Brain microvascular endothelial cell (primary cell): ENCODE measurements around the gene ASCC3.
"Not testable (repeated sequence)": the region's sequence is repeated elsewhere in the genome, so short reads cannot be mapped to it uniquely, and the experiment has no call there.

Experiments
- DNase-seq: peaks from one replicate; pipeline ENCODE4 v3.0.0-alpha.2; 2020
- H3K27ac ChIP-seq: fragments of 250-450 bp; sonication (Bioruptor Pico); 2 replicates; pipeline ENCODE4 v1.5.1; 2020; ENCODE audit warnings: mild to moderate bottlenecking, moderate library complexity
- H3K27me3 ChIP-seq: fragments of 250-450 bp; sonication (Bioruptor Pico); replicated peaks from 2 replicates; pipeline ENCODE4 v1.5.1; 2020; ENCODE audit warnings: mild to moderate bottlenecking
- H3K36me3 ChIP-seq: fragments of 250-450 bp; sonication (Bioruptor Pico); replicated peaks from 2 replicates; pipeline ENCODE4 v1.5.1; 2020; ENCODE audit warnings: mild to moderate bottlenecking
- H3K4me3 ChIP-seq: 2 replicates; pipeline ENCODE4 v1.5.1; 2011; ENCODE audit warnings: low read depth, mild to moderate bottlenecking, control low read depth, low read length, moderate library complexity
- in situ Hi-C: cut with HindIII; loops from 2 replicates; pipeline ENCODE4 v1.10.0; 2017; ENCODE audit warnings: low sequenced_read_pairs, low pct_ligation_motif_present
- TF ChIP-seq, protein P1 (sequence below): IDR thresholded peaks from 2 replicates; pipeline ENCODE4 v1.5.1; 2011; ENCODE audit warnings: low read depth, mild to moderate bottlenecking, moderate library complexity, low read length, control low read depth, inconsistent platforms; ENCODE audit errors: missing control alignments

The ASCC3 gene

GRCh38 chr6:100745419-100746041 is 135.6 kb downstream of the ASCC3 start:
- in situ Hi-C loops = no loop called here
- no peak for DNase-seq

DNA sequence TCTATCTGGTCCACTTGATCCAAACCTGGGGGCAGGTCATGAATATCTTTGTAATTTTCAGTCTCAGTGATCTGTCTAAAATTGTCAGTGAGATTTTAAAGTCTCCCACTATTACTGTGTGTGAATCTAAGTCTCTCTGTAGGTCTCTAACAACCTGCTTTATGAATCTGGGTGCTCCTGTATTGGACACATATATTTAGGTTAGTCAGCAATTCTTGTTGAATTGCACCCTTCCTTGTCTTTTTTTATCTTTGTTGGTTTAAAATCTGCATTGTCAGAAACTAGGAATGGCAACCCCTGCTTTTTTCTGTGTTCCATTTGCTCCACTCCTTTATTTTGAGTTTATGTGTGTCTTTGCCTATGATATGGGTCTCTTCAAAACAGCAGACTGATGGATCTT is 140.7 kb downstream of the ASCC3 start:
- H3K27ac ChIP-seq = no peak overlapping the region
- H3K27me3 ChIP-seq = no peaks in the 10 kb centered on the region
- in situ Hi-C loops = no loop called here
- no peak overlapping the region for H3K4me3 ChIP-seq
- H3K36me3 ChIP-seq = peaks cover 11% of the 10 kb centered on the region
- no peak for DNase-seq
- TF ChIP-seq, protein P1, sequence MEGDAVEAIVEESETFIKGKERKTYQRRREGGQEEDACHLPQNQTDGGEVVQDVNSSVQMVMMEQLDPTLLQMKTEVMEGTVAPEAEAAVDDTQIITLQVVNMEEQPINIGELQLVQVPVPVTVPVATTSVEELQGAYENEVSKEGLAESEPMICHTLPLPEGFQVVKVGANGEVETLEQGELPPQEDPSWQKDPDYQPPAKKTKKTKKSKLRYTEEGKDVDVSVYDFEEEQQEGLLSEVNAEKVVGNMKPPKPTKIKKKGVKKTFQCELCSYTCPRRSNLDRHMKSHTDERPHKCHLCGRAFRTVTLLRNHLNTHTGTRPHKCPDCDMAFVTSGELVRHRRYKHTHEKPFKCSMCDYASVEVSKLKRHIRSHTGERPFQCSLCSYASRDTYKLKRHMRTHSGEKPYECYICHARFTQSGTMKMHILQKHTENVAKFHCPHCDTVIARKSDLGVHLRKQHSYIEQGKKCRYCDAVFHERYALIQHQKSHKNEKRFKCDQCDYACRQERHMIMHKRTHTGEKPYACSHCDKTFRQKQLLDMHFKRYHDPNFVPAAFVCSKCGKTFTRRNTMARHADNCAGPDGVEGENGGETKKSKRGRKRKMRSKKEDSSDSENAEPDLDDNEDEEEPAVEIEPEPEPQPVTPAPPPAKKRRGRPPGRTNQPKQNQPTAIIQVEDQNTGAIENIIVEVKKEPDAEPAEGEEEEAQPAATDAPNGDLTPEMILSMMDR = no peak

More at GRCh38 chr6:100745419-100746041, 135.6 kb downstream of the ASCC3 start:
- TF ChIP-seq, protein P1 = no peak
- H3K4me3 ChIP-seq = no peak overlapping the region
- no peaks in the 10 kb centered on the region for H3K27me3 ChIP-seq
- H3K36me3 ChIP-seq = peaks cover 11% of the 10 kb centered on the region
- H3K27ac ChIP-seq = no peak overlapping the region

GRCh38 chr6:100737720-100738119 is 143.4 kb downstream of the ASCC3 start:
- H3K27ac ChIP-seq, H3K27me3 ChIP-seq, in situ Hi-C loops, H3K36me3 ChIP-seq, DNase-seq, H3K4me3 ChIP-seq: not testable (repeated sequence)

DNA sequence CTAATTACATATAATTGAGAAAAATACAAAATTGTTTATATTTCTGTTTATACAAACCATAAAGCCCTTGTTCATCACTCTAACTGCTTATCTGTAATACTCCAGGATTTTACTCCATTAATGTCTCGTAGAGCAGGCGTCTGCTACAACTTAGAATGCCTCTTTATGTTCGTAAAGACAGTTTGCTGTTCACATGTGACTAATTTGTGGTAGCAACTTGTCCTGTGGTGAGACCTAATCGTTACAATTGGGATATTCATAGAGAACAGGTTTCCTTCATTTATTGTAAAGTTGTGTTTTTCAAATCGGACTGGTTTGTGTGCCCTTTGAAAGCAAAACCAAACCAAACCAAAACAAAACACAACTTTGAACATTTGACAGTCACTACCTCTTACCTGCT is 149.7 kb downstream of the ASCC3 start:
- TF ChIP-seq, protein P1 = no peak
- DNase-seq = no peak
- Histone ChIP-seq H3K27me3 (no peaks in the 10 kb centered on the region), H3K4me3 (no peak overlapping the region), H3K36me3 (no peaks in the 10 kb centered on the region), H3K27ac (no peak overlapping the region)
- in situ Hi-C loops = no loop called here

- no peak for DNase-seq
- H3K27me3 ChIP-seq = no peaks in the 10 kb centered on the region
- no peaks in the 10 kb centered on the region for H3K36me3 ChIP-seq
- in situ Hi-C loops = no loop called here
- no peak overlapping the region for H3K27ac ChIP-seq
- TF ChIP-seq, protein P1 = no peak
- no peak overlapping the region for H3K4me3 ChIP-seq
Observed at GRCh38 chr6:100730001-100730980, 150.8 kb downstream of the ASCC3 start.

DNA sequence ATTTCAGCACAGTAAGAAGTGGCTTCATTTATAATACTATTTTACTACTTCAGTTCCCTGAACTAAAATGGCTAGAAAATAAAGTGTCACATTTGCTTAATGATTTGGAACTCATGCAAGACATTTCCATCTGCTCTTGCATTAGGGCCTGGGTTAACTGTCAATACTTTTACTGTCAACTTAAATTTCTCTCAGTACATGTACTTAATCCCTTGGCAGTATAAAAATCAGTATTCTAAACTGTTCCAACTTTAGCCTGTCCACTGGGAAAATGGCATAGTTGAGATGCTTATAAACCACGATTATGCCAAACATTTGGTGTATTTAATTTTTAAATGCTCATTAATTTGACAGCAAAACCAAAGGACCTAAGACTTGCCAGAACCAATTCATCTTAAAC is 154.5 kb downstream of the ASCC3 start:
- TF ChIP-seq, protein P1 = no peak
- no peak overlapping the region for H3K27ac ChIP-seq
- in situ Hi-C loops = no loop called here
- H3K27me3 ChIP-seq = no peaks in the 10 kb centered on the region
- DNase-seq = no peak
- H3K36me3 ChIP-seq = no peaks in the 10 kb centered on the region
- no peak overlapping the region for H3K4me3 ChIP-seq
